Measurements from ENCODE around the gene IL17RC.

DNA sequence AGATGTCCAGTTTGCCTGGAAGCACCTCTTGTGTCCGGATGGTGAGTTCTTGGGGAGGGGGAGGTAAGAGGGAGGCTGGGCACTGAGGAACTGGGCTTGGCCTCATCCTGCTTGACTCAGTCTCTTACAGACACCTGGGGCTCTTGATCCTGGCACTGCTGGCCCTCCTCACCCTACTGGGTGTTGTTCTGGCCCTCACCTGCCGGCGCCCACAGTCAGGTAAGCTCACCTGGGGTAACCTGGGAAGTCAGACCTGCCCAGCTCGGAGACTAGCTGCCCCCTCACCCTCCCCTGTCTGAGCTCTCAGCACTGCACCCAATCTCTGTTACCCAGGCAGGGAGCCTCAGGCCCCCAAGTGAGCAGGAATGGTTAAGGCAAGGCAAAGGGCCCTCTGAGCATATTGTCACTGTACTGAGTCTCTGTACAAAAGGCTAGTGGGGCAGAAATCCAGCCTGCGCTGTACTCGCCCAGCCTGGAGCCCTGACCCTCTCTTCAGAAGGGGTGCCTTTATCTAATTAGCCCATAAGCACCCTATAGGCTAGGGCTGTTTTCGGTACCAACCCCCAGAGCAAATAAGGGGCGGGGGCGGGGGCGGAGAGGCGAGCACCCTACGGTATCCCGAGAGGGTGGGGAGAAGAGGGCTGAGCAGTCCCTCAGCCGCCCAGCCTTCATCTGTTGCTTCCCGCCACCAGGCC, 2.2 kb upstream of the IL17RC start:
- TF ChIP-seq, protein P1, sequence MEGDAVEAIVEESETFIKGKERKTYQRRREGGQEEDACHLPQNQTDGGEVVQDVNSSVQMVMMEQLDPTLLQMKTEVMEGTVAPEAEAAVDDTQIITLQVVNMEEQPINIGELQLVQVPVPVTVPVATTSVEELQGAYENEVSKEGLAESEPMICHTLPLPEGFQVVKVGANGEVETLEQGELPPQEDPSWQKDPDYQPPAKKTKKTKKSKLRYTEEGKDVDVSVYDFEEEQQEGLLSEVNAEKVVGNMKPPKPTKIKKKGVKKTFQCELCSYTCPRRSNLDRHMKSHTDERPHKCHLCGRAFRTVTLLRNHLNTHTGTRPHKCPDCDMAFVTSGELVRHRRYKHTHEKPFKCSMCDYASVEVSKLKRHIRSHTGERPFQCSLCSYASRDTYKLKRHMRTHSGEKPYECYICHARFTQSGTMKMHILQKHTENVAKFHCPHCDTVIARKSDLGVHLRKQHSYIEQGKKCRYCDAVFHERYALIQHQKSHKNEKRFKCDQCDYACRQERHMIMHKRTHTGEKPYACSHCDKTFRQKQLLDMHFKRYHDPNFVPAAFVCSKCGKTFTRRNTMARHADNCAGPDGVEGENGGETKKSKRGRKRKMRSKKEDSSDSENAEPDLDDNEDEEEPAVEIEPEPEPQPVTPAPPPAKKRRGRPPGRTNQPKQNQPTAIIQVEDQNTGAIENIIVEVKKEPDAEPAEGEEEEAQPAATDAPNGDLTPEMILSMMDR (conservative IDR thresholded peaks at IDR 0.05): no peak
- no peak for TF ChIP-seq ZFX (IDR thresholded peaks at IDR 0.05)

All from C4-2B (cell line).